HG03103 (cell line): ENCODE results near the gene OSBPL7.

ENCODE experiments used
- ATAC-seq: cut with Tn5 transposase; IDR thresholded peaks from one replicate; pipeline ENCODE4 v1.9.1; 2021; ENCODE audit warnings: low read depth; ENCODE audit not compliant: unreplicated experiment

The OSBPL7 gene, protein sequence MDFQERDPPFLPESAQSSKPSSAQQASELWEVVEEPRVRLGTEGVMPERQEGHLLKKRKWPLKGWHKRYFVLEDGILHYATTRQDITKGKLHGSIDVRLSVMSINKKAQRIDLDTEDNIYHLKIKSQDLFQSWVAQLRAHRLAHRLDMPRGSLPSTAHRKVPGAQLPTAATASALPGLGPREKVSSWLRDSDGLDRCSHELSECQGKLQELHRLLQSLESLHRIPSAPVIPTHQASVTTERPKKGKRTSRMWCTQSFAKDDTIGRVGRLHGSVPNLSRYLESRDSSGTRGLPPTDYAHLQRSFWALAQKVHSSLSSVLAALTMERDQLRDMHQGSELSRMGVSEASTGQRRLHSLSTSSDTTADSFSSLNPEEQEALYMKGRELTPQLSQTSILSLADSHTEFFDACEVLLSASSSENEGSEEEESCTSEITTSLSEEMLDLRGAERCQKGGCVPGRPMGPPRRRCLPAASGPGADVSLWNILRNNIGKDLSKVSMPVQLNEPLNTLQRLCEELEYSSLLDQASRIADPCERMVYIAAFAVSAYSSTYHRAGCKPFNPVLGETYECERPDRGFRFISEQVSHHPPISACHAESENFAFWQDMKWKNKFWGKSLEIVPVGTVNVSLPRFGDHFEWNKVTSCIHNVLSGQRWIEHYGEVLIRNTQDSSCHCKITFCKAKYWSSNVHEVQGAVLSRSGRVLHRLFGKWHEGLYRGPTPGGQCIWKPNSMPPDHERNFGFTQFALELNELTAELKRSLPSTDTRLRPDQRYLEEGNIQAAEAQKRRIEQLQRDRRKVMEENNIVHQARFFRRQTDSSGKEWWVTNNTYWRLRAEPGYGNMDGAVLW

DNA sequence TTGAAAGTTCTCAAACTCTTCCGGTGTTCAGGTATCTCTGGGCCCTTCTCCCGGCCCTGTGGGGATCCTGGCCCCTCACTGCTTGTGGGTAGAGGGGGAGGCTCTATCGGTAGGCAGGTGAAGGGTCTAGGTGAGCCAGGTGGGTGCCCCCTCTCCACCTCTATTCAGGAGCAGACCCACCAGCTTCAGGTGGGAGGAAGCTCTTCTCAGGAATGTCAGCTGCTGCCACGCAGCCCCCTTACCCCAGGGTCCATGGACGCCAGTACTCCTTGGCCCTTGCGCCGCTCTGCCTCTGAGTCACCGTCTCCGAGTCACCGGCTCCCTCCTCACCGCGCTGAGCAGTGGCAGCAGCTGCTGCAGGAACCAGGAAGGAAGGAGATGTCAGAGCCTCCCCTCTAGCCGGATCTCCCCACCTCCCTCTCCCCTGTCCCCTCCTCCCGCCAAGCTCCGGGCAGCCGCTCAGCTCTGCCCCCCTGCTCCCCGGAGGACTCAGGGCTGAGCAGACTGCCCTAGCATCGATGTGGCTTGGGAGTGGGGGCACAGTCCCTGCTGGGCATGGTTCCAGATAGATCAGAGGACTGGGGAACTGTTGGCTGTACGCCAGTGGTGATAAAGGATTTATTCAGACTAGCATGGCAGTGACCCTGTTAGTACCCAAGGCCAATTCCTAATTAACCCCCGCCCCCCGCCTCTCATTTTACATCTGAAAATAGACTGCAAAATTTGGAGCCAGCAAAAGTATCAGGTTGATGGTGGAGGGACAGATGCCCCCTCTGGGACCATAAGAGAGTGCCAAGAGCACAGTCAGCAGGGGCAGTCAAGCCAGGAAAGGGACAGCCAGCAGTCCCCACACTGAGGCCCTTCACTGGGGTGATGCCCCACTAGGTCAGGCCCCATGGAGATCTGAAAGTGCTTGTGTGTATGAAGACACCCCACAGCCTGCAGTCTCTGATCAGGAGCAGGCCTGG, at the start of gene OSBPL7:
Gene OSBPL7 (minus strand): TSS at position 371 of the 968 bp plus-strand sequence. CDS start 1,516 bp downstream, outside the sequence.
- ATAC-seq = no peak

DNA sequence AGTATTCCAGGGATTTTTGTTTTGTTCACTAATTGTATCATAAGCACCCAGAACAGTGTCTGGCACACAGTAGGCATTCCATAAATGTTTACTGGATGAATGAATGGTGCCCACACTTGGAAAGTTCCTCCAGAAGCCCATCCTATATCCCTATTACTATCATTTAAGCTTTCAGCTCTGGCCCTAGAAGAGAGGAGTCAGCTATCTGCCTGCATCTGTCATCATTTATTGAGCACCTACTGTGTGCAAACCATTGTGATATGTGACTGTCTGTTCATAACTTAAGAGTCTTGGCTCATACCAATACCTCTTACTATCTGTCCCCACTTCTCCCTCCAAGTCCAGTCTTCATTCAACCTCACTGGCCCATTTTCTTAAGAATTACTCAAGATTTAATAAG, 49.5 kb upstream of the OSBPL7 start:
- ATAC-seq = no peak

GRCh38 chr17:47870056-47870455, 48.5 kb upstream of the OSBPL7 start:
- no peak for ATAC-seq

DNA sequence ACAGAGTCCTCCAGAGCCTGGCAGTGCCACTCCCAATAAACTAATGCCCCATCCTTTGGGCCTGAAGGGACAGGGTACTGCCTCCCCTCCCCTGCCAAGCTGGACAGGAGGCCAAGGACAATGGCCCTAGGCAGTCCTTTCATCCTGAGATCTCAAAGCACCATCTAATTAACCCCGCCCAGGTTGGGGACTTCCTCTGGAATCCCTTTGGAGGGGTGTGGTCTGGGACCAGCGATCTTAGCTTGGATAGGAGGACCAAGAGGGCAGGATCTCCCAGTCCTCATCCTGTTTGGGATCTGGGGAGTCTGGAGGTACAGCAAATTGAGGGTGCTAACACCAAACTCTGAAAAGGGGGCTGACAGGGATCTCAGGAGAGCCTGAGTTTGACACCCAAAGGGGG, 47.5 kb upstream of the OSBPL7 start:
- no peak for ATAC-seq

- ATAC-seq = no peak
Measured at GRCh38 chr17:47867813-47868533, 46.4 kb upstream of the OSBPL7 start.

- ATAC-seq = no peak
Measured at GRCh38 chr17:47866941-47867340, 45.3 kb upstream of the OSBPL7 start.

GRCh38 chr17:47864791-47865216, 43.2 kb upstream of the OSBPL7 start:
- no peak for ATAC-seq

DNA sequence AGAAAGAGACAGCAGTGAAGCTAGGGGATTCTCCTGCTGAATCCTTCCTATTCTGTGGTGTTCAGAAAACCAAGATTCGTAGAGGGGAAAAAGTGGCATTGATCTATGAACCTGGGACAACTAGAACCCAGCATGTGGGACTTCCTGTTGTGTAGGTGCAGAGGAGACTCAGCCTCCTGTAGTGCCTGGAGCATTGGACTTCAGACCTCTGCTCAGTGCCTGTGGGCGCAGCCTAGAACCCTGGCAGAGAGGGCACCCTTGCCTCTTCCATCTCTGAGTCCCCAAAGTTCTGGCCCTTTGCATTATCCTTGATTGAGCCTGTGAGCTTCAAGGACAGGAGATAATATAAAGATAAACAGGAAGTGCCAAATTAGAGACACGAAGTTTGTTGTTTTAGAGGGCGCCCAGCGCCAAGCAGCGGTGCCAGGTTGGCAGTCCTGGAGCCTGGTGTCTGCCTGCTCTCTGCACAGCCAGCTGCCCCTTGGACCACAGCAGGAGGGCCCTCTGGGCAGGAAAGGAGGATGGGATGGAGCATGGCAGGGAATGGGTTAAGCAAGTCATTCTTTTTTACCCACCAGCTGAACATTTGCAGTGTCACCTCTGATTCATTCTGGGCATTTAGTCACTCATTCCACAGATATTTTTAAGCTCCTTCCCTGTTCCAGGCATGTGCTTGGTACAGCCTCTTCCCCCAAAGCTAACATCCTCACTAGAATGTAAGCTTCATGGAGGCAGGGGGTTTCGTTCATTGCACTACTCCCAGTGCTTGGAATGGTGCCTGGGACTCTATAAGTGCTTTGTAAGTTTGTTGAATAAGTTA, 41.2 kb upstream of the OSBPL7 start:
- no peak for ATAC-seq

- no peak for ATAC-seq
Measured at GRCh38 chr17:47860386-47860785, 38.8 kb upstream of the OSBPL7 start.

DNA sequence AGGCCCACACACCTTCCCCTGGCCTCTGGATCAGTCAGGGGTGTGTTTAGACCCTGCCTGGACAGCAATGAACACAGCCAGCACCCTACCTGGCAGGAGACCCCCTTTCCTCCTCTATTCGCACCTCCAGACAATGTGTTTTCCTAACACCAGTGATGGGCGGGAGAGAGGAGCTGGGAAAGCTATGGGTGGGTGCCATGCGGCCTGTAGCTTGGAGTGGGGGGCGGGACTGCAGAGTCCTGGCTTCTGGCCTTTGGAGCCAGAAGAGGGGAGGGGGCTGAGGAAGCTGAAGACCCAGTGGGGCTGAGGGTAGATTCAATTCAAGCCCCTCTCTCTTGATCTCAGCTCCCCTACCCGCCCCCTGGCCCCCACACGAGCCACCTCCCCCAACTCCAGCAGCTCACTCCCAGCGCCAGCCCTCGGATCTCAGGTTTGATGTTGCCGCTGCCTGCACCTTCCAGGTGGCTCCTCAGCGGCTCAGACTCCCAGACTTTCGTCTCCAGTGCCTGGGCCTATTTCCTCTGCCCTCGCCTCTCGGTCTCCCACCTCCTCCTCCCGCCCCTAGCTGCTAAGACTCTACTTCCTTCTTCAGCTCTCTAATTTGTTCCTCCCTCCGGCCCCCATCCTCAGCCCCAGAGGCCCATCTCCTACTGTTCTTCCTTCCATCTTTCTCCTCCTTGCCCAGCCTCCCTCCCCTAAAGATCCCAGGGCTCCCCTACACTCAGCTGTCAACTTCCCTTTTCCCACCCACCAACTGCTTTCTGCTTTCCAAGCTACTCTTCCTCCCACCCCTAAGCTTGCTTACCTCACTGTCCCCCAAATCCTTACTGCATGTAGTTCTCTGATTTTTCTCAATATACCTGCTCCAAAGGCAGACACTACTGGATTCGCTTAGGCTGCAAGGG, 36.2 kb upstream of the OSBPL7 start:
- ATAC-seq = no peak

- ATAC-seq = no peak
Measured at GRCh38 chr17:47856830-47857229, 35.2 kb upstream of the OSBPL7 start.

DNA sequence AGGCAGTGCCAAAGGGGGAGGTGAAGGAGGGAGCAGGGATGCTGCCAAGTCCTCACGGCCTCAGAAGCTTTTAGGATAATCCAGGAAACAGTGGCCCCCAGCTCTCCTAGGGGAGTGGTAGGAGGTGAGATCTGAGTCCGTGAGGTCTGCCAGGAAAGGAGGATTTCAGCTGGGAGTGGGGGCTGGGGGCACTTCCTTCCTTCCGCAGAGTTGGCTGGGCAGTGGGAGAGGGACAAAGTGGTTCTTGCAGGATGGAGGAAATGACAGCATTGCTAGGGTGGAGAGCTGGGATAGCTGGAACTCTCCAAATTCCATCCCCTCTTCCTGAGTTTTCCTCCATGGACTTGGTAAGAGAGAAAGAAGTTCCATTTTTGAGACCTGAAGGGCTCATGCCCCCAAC, 34.1 kb upstream of the OSBPL7 start:
- no peak for ATAC-seq

DNA sequence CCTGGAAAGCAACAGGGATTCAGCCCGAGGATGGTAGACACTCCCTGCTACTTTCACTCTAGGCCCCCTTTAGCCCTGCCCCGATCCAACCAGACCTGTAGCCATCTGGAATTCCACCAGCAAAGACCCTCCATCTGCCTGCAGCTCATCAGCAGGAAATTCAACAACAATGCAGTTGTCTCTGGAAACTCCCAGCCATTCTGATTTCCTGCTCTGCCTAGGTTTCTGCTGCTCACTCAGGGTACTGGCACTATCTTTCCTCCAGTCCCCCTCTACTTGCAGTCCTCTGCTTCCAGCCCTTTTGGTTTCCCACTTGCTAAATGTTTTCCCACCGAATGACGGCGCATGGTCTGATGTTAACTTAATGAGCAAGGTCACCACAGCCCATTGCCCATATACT, 32.0 kb upstream of the OSBPL7 start:
- ATAC-seq = no peak

DNA sequence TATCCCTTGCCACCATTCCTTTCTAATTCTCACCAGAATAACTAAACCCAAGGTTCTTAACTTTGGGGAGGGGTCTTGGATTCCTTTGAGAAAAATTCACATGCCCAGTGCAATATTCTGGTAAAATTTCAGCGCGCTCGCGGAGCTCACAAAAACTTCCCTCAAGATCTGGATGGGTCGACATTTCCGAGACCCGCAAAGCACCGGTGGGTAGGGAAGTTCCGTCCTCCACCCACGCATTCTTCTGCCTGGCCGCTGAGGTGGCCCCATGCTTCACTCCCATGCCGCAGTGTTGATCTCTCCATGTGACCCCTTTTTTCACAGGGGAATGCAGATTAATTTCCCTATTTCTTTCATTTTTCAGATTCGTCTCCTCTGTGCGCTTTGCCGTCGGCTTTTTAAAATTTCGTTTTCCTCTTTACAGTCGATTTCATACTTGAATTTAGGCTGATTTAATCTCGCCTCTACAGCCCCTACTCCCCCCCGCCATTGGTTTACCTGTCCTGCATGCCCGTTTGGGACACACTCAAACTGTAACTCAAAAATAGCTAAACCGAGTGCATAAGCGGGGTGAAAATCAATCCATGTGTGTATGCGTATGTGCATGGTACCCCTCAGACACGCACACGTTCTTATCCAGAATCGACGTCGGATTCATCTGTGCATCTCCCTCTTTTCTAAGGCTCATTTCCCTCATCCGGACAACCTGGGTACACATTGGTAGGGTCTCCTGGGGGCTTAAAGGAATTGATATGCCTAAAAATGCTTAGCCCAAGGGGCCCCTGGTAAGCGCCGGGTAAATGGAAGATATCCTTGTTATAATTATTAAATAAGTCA, 30.7 kb upstream of the OSBPL7 start:
- ATAC-seq = no peak

- ATAC-seq = no peak
Measured at GRCh38 chr17:47851764-47852112, 30.1 kb upstream of the OSBPL7 start.

DNA sequence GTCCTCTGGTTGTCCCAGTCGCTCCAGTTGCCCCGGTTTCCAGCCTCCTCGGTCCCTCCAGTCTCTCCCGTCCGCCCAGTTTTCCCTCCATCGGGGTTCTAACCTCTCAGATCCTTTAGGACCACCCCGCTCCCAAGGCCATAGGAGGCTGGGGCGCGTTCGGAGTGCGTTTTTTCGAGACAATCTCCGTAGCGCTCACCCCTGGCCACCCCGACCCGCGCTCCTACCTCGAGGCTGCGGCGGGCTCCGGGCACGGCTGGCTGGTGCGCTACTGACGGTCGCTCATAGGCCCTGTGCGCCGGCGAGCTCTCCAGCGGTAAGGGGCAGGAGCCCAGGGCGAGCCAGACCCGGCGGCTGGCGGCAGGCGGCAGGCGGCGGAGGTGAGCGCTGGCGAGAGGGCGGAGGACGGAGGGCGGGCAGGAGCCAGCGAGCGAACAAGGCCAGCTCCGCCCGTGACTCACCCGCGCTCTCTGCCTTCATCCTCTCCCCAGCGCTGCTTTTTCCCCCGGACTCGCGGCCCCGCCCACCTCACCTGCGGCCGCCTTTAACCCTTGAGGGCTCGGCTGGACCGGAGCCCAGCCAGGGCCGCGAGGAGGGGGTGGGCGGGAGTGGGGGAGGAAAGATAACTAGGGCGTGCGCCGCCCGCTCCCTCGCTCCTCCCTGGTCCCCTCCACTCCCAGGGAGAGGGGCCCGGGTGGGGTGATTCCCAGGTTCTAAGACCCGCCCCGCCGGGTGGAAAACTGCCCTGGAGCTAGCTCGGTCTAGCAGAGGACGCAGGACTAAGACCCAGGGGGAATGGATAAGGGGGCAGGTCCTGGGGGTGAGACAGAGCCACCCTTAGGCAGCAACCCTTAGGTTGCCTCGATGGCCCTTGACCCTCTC, 29.3 kb upstream of the OSBPL7 start, which contains the start of gene SP6:
Gene SP6 (minus strand): TSS at position 472 of the 882 bp plus-strand sequence. CDS start 2,734 bp downstream, outside the sequence.
- no peak for ATAC-seq
